ENCODE results near the gene LMOD2.
"Not testable (repeated sequence)": the region's sequence is repeated elsewhere in the genome, so short reads cannot be mapped to it uniquely, and the experiment has no call there.

LMOD2 gene

GRCh38 chr7:123655614-123656013 lies at the start of gene LMOD2:
Gene LMOD2, plus strand, starts transcription at chr7:123655866. Its CDS starts 98 bp downstream, at chr7:123655964.
- no peak for DNase-seq (ENCODE audit: low read depth in 3 of 3)

- DNase-seq (ENCODE audit: low read depth in 3 of 3): no peak
These were observed 48.2 kb upstream of the LMOD2 start for GRCh38 chr7:123607423-123607975.

GRCh38 chr7:123608991-123609882 lies 46.4 kb upstream of the LMOD2 start:
- DNase-seq (ENCODE audit: low read depth in 3 of 3): no peak

GRCh38 chr7:123609883-123610239 lies 45.8 kb upstream of the LMOD2 start:
- no peak for DNase-seq (ENCODE audit: low read depth in 3 of 3)

- DNase-seq (ENCODE audit: low read depth in 3 of 3): no peak
These were observed 43.6 kb upstream of the LMOD2 start for GRCh38 chr7:123612024-123612423.

GRCh38 chr7:123615344-123615743 lies 40.3 kb upstream of the LMOD2 start:
- DNase-seq (ENCODE audit: low read depth in 3 of 3): no peak

GRCh38 chr7:123616223-123616622 lies 39.4 kb upstream of the LMOD2 start:
- no peak for DNase-seq (ENCODE audit: low read depth in 3 of 3)

- DNase-seq (ENCODE audit: low read depth in 3 of 3): no peak
These were observed 34.0 kb upstream of the LMOD2 start for GRCh38 chr7:123621707-123622106.

GRCh38 chr7:123622660-123623386 lies 32.8 kb upstream of the LMOD2 start:
- no peak for DNase-seq (ENCODE audit: low read depth in 3 of 3)

- peak; percentile 13 to 39 (median 15) for DNase-seq (ENCODE audit: low read depth in 3 of 3)
These were observed 31.0 kb upstream of the LMOD2 start for GRCh38 chr7:123624527-123625183.

GRCh38 chr7:123625254-123625653 lies 30.4 kb upstream of the LMOD2 start:
- no peak for DNase-seq (ENCODE audit: low read depth in 3 of 3)

- DNase-seq (ENCODE audit: low read depth in 3 of 3): no peak
These were observed 27.8 kb upstream of the LMOD2 start for GRCh38 chr7:123627851-123628250.

- no peak for DNase-seq (ENCODE audit: low read depth in 3 of 3)
These were observed 26.8 kb upstream of the LMOD2 start for GRCh38 chr7:123628829-123629228.

GRCh38 chr7:123629281-123629680 lies 26.4 kb upstream of the LMOD2 start:
- no peak for DNase-seq (ENCODE audit: low read depth in 3 of 3)

- DNase-seq (ENCODE audit: low read depth in 3 of 3): no peak
These were observed 22.9 kb upstream of the LMOD2 start for GRCh38 chr7:123632808-123633207.

GRCh38 chr7:123633553-123633952 lies 22.1 kb upstream of the LMOD2 start:
- no peak for DNase-seq (ENCODE audit: low read depth in 3 of 3)

- not testable (repeated sequence) for DNase-seq (ENCODE audit: low read depth in 3 of 3)
These were observed 21.6 kb upstream of the LMOD2 start for GRCh38 chr7:123634011-123634573.

GRCh38 chr7:123635551-123636359 lies 19.9 kb upstream of the LMOD2 start:
- DNase-seq (ENCODE audit: low read depth in 3 of 3): no peak

- DNase-seq (ENCODE audit: low read depth in 3 of 3): no peak
These were observed 18.5 kb upstream of the LMOD2 start for GRCh38 chr7:123637203-123637602.

GRCh38 chr7:123637878-123638277 lies 17.8 kb upstream of the LMOD2 start:
- no peak for DNase-seq (ENCODE audit: low read depth in 3 of 3)

- no peak for DNase-seq (ENCODE audit: low read depth in 3 of 3)
These were observed 16.0 kb upstream of the LMOD2 start for GRCh38 chr7:123639631-123640030.
